HuH-7.5 (cell line): ENCODE measurements around the gene CNTF.
"Not testable (repeated sequence)": the region's sequence is repeated elsewhere in the genome, so short reads cannot be mapped to it uniquely, and the experiment has no call there.

ENCODE experiments used
- DNase-seq: peaks from one replicate; pipeline ENCODE4 v3.0.0; 2011; ENCODE audit warnings: low spot score

CNTF gene

DNA sequence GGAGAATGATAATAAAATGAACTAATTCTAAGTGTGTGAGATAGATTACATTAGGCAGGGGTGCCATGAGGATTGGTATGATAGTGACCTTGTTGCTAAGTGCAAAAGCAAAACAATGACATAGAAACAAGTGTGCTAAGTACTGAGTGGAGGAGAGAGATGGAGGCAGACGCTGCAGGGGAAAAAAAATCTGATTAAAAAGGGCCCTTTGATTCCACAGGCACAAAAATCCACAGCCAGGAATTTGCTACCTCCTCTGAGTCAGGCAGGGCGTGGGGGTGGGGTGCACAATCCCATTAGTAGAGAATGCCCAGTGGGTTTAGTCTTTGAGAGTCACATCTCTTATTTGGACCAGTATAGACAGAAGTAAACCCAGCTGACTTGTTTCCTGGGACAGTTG is at the start of gene CNTF:
Gene CNTF (plus strand): TSS at position 322 of the 400 bp plus-strand sequence. CDS start 88 bp downstream, outside the sequence.
- no peak for DNase-seq

DNA sequence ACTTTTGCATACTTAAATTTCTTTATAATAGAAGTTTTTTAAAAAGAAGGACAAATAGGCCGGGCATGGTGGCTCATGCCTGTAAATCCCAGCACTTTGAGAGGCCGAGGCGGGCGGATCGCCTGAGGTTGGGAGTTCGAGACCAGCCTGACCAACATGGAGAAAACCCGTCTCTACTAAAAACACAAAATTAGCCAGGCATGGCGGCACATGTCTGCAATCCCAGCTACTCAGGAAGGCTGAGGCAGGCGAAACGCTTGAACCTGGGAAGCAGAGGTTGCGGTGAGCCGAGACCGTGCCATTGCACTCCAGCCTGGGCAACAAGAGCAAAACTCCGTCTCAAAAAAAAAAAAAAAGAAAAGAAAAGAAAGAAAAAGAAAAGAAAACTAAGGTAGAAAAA is 49.6 kb upstream of the CNTF start:
- not testable (repeated sequence) for DNase-seq

DNA sequence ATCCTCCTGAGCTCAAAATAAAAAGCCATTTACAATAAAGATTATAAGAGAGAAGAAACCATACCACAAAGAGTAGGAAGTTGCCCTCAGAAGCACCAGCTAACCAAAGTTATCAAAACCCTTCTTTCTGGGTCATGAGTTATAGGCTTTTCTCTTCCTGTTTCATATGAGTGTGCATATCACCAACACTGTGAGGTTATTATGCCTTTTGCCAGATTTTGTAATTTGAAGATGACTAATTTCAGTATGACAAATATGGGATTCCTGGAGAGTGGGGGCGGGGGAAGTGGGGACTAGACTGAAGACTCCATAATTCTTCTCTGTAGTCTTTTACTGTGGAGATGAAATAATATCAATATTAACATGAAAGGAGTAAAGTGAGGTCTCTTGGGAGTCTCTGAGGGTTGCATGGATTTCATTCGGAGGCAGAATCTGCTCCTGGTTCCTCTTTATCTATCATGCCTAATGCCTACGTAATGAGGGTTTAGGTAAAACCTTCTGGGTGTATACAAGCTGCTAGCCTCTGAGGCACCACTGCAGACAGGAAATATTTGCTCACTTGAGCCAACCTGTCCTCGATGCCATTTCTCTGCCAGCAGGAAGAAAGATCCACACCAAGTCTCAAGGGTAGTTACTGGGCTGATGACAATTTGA is 48.9 kb upstream of the CNTF start:
- no peak for DNase-seq

DNA sequence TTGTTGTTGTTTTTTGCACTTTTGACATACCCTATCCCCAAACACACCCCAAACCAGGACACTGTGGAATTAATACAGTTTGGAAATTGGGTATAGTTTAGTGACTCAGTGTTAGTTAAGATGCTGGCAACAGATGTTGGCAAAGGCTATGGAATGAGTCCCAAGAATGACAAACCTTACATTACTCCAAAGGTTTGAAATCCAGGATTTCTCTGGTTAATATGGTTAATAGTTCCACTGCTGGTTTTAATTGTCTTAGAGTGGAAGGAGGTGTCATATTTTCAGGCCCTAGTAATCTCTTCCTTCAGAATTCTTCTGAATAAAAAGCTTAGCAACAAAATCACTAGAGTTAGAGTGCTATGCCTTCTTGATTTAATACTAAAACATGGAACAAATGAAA is 47.6 kb upstream of the CNTF start:
- DNase-seq: no peak

DNA sequence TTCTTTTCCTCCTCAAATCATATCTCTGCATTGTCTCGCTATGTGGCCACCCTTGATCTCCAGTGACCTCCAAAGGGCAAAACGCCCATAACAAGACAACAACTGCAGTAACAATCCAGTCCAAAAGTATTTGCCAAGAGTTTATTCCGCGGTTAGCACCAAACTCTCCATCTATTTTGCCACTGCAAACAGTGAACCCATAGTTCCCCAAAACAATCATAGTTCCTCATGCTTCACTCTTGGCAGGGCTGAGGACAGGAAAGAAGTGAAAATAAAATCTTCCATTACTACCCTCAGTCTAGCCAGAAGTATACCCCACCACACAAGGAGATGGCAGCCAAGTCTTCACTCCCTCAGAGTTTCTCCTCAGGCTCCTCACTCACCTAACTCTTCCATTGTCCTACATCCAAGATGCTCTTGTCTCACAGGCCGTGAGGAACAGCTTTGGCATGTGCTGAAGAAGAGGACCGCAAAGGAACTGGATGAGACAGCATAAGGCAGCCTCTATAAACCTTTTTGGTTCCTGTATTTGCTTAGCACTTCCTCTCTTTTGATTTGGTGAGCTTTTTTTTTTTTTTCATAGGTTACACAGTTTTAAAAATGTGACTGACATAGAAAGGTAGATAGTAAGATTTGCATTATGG is 47.0 kb upstream of the CNTF start, which contains the start of gene LPXN:
Gene LPXN (minus strand): TSS at position 480 of the 644 bp plus-strand sequence. CDS start 84 bp downstream, at position 396.
- no peak for DNase-seq

GRCh38 chr11:58576887-58577471 is 45.5 kb upstream of the CNTF start:
- DNase-seq: no peak

DNA sequence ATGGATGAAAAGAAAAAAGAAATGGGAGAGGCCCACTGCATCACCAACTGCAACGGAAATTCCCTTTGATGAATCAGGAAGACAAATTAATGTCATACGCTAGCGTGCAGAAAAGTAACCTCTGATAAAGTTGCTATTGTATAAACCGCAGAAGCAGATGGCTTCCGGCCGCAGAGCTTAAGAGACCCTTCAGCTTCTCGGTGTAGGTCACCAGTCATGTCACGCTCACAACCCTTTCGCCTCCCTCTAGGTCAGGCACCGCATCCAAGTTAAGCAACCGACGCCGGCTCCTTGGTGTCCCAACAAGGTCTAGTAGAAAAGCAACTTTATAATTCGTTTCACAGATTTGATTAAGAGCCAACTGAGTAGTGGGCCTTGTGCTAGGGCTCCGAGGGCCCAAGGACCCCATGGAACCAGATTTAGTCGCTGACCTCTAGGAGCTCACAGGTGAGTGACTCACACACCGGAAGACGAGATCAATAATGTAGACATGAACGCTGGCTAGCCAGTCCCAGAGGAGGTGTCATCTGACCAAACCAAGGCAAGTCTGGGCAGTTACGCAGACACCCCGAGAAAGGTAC is 44.8 kb upstream of the CNTF start:
- peak; percentile 6 for DNase-seq

DNA sequence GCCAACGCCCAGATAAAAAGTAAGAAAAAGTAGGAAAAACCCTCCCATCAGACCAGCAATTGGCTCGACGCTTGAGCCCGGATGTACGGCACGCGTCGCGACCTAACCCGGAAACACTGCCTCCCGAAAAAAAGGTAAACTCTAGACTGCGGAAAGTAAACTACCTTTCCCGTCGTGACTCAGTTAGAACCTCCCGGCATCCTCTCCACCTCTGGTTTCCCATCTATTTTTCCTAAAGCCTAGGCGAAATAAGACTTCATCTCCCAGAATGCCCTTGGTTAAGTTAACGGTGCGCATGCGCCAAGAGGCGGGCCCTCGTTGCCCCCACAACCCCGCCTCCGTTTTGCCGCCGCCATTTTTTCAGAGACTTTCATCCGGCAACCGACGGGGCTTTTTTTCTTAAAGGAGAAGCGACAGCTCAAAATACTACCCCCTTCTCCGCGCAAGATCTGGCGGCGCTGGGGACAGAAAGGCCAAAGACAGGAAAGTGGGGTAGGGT is 44.3 kb upstream of the CNTF start:
- peak; percentile 9 for DNase-seq

GRCh38 chr11:58578635-58579191 is 43.8 kb upstream of the CNTF start, which contains the start of gene ZFP91:
Gene ZFP91 (plus strand): TSS chr11:58579063. CDS start chr11:58579282, 219 bp downstream.
- peak; percentile 47 for DNase-seq

DNA sequence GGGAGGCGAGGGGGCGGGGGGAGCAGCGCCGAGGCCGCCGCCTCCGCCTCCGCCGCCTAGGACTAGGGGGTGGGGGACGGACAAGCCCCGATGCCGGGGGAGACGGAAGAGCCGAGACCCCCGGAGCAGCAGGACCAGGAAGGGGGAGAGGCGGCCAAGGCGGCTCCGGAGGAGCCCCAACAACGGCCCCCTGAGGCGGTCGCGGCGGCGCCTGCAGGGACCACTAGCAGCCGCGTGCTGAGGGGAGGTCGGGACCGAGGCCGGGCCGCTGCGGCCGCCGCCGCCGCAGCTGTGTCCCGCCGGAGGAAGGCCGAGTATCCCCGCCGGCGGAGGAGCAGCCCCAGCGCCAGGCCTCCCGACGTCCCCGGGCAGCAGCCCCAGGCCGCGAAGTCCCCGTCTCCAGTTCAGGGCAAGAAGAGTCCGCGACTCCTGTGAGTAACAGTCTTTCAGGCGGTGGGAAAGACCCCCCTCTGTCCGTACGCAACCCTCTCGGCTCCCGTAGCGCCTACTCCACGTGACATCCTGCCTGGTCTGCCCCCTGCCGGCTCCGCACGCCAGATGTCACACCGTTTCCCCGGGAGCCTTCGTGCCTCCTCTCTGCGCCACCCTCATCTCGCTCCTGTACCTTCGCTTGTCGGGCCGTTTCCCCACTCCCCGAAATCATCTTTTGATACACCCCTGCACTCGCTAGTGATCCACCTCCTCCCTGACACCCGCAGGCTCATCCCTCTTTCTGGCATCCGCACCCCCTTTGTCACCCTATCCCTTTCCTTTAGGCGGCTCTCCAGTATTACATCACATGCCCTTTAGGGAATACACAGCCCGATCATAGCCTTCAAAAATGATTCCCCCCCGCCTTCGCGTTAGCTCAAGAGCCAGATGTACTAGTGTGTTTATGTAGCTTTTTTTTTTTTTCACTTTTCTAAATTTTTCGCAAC is 43.0 kb upstream of the CNTF start:
- peak; percentile 35 for DNase-seq

DNA sequence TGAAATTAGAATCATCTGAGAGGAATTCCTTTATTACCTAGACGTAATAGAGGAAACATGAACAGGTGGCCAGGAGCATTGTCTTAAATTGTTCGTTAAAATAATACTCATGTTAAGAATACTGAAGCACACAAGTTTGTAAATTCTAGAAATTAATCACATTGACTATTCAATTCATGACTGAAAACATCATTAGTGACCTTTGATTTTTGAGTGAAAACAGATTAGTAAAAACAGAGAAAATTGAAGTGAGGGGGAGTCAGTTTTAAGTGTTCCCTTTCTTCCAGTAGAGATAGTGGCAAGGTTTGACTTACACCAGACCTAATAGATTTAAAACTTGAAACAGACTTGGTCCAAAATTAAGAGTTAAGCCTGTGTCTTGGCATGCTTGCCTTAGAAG is 42.2 kb upstream of the CNTF start:
- DNase-seq: no peak

- no peak for DNase-seq
These were observed 40.0 kb upstream of the CNTF start for GRCh38 chr11:58582437-58582836.

DNA sequence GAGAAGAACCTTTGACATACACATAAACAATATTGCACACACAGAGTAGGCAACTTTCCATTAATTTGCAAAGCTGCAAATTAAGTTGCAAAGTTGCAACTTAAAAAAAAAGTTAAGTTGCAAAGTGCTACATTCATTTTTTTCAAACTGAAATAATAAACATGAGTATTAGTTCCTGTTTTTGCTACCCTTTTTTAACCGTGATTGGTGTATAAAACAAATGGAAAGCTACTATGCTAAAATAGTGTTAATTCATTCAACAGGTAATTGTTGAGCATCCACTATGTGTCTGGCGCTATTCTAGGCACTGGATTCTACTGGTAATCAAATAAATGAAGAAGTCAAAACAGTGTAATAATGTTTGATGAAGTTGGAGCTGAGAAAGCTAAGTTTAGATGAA is 35.5 kb upstream of the CNTF start:
- no peak for DNase-seq

- no peak for DNase-seq
These were observed 30.8 kb upstream of the CNTF start for GRCh38 chr11:58591659-58592058.

- DNase-seq: no peak
These were observed 29.5 kb upstream of the CNTF start for GRCh38 chr11:58592760-58593472.

DNA sequence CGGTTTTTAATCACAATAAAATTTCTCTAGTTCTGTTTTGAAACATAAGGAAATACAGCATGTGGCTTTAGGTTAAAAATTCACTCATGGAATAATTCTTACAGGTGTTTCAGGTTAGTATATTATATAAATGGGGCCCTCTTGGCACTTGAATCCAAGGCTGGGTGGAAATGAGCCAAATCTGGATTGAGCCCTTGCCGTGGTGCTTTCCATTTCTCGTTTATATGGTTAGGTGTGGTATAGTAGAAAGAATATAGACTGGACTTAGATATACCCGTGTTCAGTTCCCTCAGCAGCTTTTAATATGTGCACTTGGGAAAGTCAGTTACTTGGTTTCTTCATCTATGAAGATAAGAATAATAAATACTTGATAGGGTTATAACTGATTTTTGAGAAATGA is 27.6 kb upstream of the CNTF start:
- DNase-seq: no peak

GRCh38 chr11:58596621-58597020 is 25.8 kb upstream of the CNTF start:
- no peak for DNase-seq

DNA sequence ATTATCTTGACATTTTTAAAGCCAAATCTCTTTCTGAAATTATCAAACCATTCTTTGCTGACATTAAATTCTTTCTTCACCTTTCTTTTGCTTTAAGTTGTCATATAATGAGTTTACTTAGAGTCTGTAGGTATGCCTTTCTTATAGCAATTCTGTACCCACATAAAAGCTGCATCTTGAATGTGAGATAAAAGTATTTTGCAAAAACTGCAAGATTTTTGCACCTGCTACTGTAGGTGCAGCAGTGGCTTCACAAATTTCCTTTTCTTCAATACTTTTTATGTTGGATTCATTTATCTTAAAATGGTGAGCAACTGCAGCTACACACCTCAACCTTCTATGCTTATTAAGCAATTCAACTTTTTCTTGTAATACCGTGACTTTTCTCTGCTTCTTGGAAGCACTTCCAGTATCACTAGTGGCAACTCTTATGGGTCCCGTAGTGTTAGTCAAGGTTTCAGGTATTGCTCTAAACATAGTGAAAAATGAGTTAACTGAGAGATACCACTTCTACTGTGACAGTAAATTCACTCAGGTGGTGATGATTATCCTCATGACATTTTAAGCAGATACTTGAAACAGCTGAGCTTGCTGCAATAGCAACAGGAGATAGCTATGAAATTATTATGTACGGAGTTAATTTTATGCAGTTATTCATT is 24.9 kb upstream of the CNTF start:
- no peak for DNase-seq

DNA sequence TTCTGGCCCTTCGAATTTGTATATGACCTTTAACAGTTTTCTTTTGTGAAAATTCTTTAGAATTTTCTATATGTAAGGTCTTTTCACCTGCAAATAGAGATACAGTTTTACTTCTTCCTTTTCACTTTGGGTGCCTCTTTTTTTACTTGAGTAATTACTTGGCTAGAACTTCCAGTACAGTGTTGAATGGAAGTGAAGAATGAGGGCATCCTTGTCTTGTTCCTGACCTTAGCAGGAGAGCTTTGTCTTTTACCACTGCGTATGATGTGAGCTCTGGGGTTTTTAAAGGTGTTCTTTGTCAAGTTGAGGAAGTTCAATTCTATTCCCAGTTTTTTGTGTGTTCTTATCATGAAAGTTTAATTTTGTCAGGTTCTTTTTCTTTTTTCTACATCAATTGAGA is 22.0 kb upstream of the CNTF start:
- DNase-seq: no peak
